SK-N-SH treated with all-trans-retinoic acid at 6 μM for 48 hours (cell line): ENCODE results near the gene FOSL1.

ENCODE experiments used
- RARB ChIP-seq: fragments of 250-450 bp; sonication (Bioruptor Pico); IDR thresholded peaks from 2 replicates; pipeline ENCODE4 v1.8.0; 2021; ENCODE audit warnings: mild to moderate bottlenecking, moderate library complexity
- SNAI2 ChIP-seq: fragments of 250-450 bp; sonication (Bioruptor Pico); IDR thresholded peaks from 2 replicates; pipeline ENCODE4 v1.5.0; 2020; ENCODE audit warnings: mild to moderate bottlenecking, moderate library complexity
- ZNF70 ChIP-seq: fragments of 450-650 bp; formaldehyde crosslinking; IDR thresholded peaks from 2 replicates; pipeline ENCODE4 v1.5.0; 2020; ENCODE audit warnings: mild to moderate bottlenecking, moderate library complexity
- TF ChIP-seq, protein P1 (sequence below): fragments of 250-450 bp; sonication (Bioruptor Pico); IDR thresholded peaks from 2 replicates; pipeline ENCODE4 v1.8.0; 2020; ENCODE audit warnings: mild to moderate bottlenecking, moderate library complexity, borderline replicate concordance

DNA sequence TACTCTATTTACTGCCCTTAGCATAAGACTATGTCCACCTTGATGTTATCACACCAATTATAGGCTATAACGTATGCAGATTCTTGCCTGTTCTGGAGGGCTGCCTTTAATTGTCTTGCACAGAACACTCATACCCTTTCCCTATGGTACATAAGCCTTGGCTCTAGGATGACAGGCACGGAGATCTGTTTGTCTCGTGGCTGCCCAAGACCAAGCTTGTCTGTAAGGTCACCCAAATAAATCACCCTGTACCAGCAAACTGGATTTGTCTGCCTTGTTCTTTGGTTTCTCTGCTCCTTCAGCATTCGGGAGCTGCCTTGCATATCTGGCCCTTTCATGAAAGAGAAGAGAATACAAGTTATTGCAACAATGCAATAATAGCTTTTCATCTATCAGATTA lies 37.6 kb upstream of the FOSL1 start:
- TF ChIP-seq ZNF70 (CRISPR knock-in tag) (no peak), SNAI2 (CRISPR knock-in tag) (no peak), RARB (no peak)
- TF ChIP-seq, protein P1, sequence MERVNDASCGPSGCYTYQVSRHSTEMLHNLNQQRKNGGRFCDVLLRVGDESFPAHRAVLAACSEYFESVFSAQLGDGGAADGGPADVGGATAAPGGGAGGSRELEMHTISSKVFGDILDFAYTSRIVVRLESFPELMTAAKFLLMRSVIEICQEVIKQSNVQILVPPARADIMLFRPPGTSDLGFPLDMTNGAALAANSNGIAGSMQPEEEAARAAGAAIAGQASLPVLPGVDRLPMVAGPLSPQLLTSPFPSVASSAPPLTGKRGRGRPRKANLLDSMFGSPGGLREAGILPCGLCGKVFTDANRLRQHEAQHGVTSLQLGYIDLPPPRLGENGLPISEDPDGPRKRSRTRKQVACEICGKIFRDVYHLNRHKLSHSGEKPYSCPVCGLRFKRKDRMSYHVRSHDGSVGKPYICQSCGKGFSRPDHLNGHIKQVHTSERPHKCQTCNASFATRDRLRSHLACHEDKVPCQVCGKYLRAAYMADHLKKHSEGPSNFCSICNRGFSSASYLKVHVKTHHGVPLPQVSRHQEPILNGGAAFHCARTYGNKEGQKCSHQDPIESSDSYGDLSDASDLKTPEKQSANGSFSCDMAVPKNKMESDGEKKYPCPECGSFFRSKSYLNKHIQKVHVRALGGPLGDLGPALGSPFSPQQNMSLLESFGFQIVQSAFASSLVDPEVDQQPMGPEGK (CRISPR knock-in tag) = no peak
